Measurements from ENCODE around the gene DUSP28.

DUSP28 gene

GRCh38 chr2:240588006-240588655, 28.0 kb downstream of the DUSP28 start:
- Histone ChIP-seq H2AFZ (ENCODE audit: low read length) (no peak overlapping the region), H3K4me2 (ENCODE audit: low read length) (peak overlapping the region; percentile 83), H3K4me3 (ENCODE audit: low read depth, low read length, poor library complexity, severe bottlenecking) (peak overlapping the region; percentile 71), H3K79me2 (ENCODE audit: insufficient read depth, low read length) (peaks cover 6% of the 10 kb centered on the region; the same call in 1 of the 2 replicates), H4K20me1 (ENCODE audit: insufficient read depth, low read length) (no peaks in the 10 kb centered on the region), H3K9ac (ENCODE audit: low read length) (peak overlapping the region; percentile 80), H3K27me3 (ENCODE audit: insufficient read depth, low read length) (no peaks in the 10 kb centered on the region), H3K36me3 (ENCODE audit: insufficient read depth, low read length) (peaks cover 8% of the 10 kb centered on the region; the same call in 1 of the 2 replicates), H3F3A (ENCODE audit: insufficient read depth, low read length) (no peaks in the 10 kb centered on the region), H3K4me1 (ENCODE audit: insufficient read depth, low read length, severe bottlenecking) (peaks cover 40% of the 10 kb centered on the region), H3K27ac (ENCODE audit: low read depth, low read length, poor library complexity, severe bottlenecking) (no peak overlapping the region), H3K9me3 (ENCODE audit: low read length) (no peaks in the 10 kb centered on the region), H3K9me2 (ENCODE audit: low read depth, low read length) (no peaks in the 10 kb centered on the region)
- no peak for TF ChIP-seq EZH2 (IDR thresholded peaks at IDR 0.05; ENCODE audit: borderline replicate concordance, low read length)

GRCh38 chr2:240588669-240589068, 28.5 kb downstream of the DUSP28 start:
- H3K4me3 ChIP-seq (ENCODE audit: low read depth, low read length, poor library complexity, severe bottlenecking): peak overlapping the region; percentile 71

GRCh38 chr2:240589375-240589774, 29.2 kb downstream of the DUSP28 start:
- Histone ChIP-seq H3K79me2 (ENCODE audit: insufficient read depth, low read length) (peaks cover 6% of the 10 kb centered on the region; the same call in 1 of the 2 replicates), H3K9me2 (ENCODE audit: low read depth, low read length) (no peaks in the 10 kb centered on the region), H3K4me3 (ENCODE audit: low read depth, low read length, poor library complexity, severe bottlenecking) (no peak overlapping the region), H3K9ac (ENCODE audit: low read length) (no peak overlapping the region), H3K9me3 (ENCODE audit: low read length) (no peaks in the 10 kb centered on the region), H4K20me1 (ENCODE audit: insufficient read depth, low read length) (no peaks in the 10 kb centered on the region), H3K27me3 (ENCODE audit: insufficient read depth, low read length) (no peaks in the 10 kb centered on the region), H3K27ac (ENCODE audit: low read depth, low read length, poor library complexity, severe bottlenecking) (no peak overlapping the region), H2AFZ (ENCODE audit: low read length) (no peak overlapping the region), H3K4me2 (ENCODE audit: low read length) (no peak overlapping the region), H3K4me1 (ENCODE audit: insufficient read depth, low read length, severe bottlenecking) (peaks cover 30% of the 10 kb centered on the region), H3F3A (ENCODE audit: insufficient read depth, low read length) (no peaks in the 10 kb centered on the region), H3K36me3 (ENCODE audit: insufficient read depth, low read length) (peaks cover 8% of the 10 kb centered on the region; the same call in 1 of the 2 replicates)
- no peak for TF ChIP-seq CTCF (IDR thresholded peaks at IDR 0.05; ENCODE audit: low read length)
- TF ChIP-seq EZH2 (IDR thresholded peaks at IDR 0.05; ENCODE audit: borderline replicate concordance, low read length): no peak

More at GRCh38 chr2:240588669-240589068, 28.5 kb downstream of the DUSP28 start:
- Histone ChIP-seq H3K36me3 (ENCODE audit: insufficient read depth, low read length) (peaks cover 8% of the 10 kb centered on the region; the same call in 1 of the 2 replicates), H3K27me3 (ENCODE audit: insufficient read depth, low read length) (no peaks in the 10 kb centered on the region), H3K9me3 (ENCODE audit: low read length) (no peaks in the 10 kb centered on the region), H3F3A (ENCODE audit: insufficient read depth, low read length) (no peaks in the 10 kb centered on the region), H3K9me2 (ENCODE audit: low read depth, low read length) (no peaks in the 10 kb centered on the region), H3K4me1 (ENCODE audit: insufficient read depth, low read length, severe bottlenecking) (peaks cover 37% of the 10 kb centered on the region), H3K9ac (ENCODE audit: low read length) (no peak overlapping the region), H3K79me2 (ENCODE audit: insufficient read depth, low read length) (peaks cover 6% of the 10 kb centered on the region; the same call in 1 of the 2 replicates), H3K4me2 (ENCODE audit: low read length) (peak overlapping the region; percentile 83; the same call in 1 of the 2 replicates), H4K20me1 (ENCODE audit: insufficient read depth, low read length) (no peaks in the 10 kb centered on the region), H3K27ac (ENCODE audit: low read depth, low read length, poor library complexity, severe bottlenecking) (no peak overlapping the region), H2AFZ (ENCODE audit: low read length) (no peak overlapping the region)
- TF ChIP-seq CTCF (IDR thresholded peaks at IDR 0.05; ENCODE audit: low read length) (no peak), EZH2 (IDR thresholded peaks at IDR 0.05; ENCODE audit: borderline replicate concordance, low read length) (no peak)

Data from OCI-LY1 (cell line).